Rectal smooth muscle tissue (tissue), 1 donor: ENCODE data around the gene CFAP20DC.
"Not testable (repeated sequence)": the region's sequence is repeated elsewhere in the genome, so short reads cannot be mapped to it uniquely, and the experiment has no call there.

Experiments
- H3K27ac ChIP-seq: one replicate; pipeline ENCODE4 v1.7.0; 2013; ENCODE audit warnings: low read depth, low read length, inconsistent platforms
- H3K27me3 ChIP-seq: one replicate; pipeline ENCODE4 v1.7.0; 2013; ENCODE audit warnings: low read length; ENCODE audit not compliant: control insufficient read depth, insufficient read depth
- H3K36me3 ChIP-seq: one replicate; pipeline ENCODE4 v1.7.0; 2013; ENCODE audit warnings: low read length; ENCODE audit not compliant: control insufficient read depth, insufficient read depth
- H3K4me1 ChIP-seq: one replicate; pipeline ENCODE4 v1.7.0; 2013; ENCODE audit warnings: low read length; ENCODE audit not compliant: control insufficient read depth, insufficient read depth
- H3K4me3 ChIP-seq: one replicate; pipeline ENCODE4 v1.7.0; 2013; ENCODE audit warnings: low read length
- H3K9ac ChIP-seq: one replicate; pipeline ENCODE4 v1.7.0; 2013; ENCODE audit warnings: low read length

Gene CFAP20DC

GRCh38 chr3:58742239-58742638, 307.6 kb downstream of the CFAP20DC start:
- H3K4me1 ChIP-seq = no peaks in the 10 kb centered on the region
- no peak overlapping the region for H3K4me3 ChIP-seq
- no peaks in the 10 kb centered on the region for H3K36me3 ChIP-seq
- no peaks in the 10 kb centered on the region for H3K27me3 ChIP-seq
- H3K27ac ChIP-seq = no peak overlapping the region
- no peak overlapping the region for H3K9ac ChIP-seq

- Histone ChIP-seq H3K27me3 (no peaks in the 10 kb centered on the region), H3K4me1 (no peaks in the 10 kb centered on the region), H3K36me3 (no peaks in the 10 kb centered on the region), H3K4me3 (no peak overlapping the region), H3K9ac (no peak overlapping the region), H3K27ac (no peak overlapping the region)
These were observed 312.2 kb downstream of the CFAP20DC start for GRCh38 chr3:58737644-58738043.

GRCh38 chr3:58731673-58732072, 318.2 kb downstream of the CFAP20DC start:
- no peak overlapping the region for H3K9ac ChIP-seq
- no peaks in the 10 kb centered on the region for H3K36me3 ChIP-seq
- no peaks in the 10 kb centered on the region for H3K4me1 ChIP-seq
- no peaks in the 10 kb centered on the region for H3K27me3 ChIP-seq
- H3K4me3 ChIP-seq = no peak overlapping the region
- no peak overlapping the region for H3K27ac ChIP-seq

GRCh38 chr3:58728723-58729122, 321.1 kb downstream of the CFAP20DC start:
- no peak overlapping the region for H3K9ac ChIP-seq
- H3K27me3 ChIP-seq = no peaks in the 10 kb centered on the region
- no peak overlapping the region for H3K27ac ChIP-seq
- H3K36me3 ChIP-seq = no peaks in the 10 kb centered on the region
- no peak overlapping the region for H3K4me3 ChIP-seq
- H3K4me1 ChIP-seq = no peaks in the 10 kb centered on the region

- Histone ChIP-seq H3K27ac (no peak overlapping the region), H3K4me1 (no peaks in the 10 kb centered on the region), H3K4me3 (no peak overlapping the region), H3K27me3 (no peaks in the 10 kb centered on the region), H3K36me3 (no peaks in the 10 kb centered on the region), H3K9ac (no peak overlapping the region)
These were observed 324.4 kb downstream of the CFAP20DC start for GRCh38 chr3:58725326-58725853.

- Histone ChIP-seq H3K4me3 (no peak overlapping the region), H3K27me3 (no peaks in the 10 kb centered on the region), H3K27ac (no peak overlapping the region), H3K9ac (no peak overlapping the region), H3K4me1 (no peaks in the 10 kb centered on the region), H3K36me3 (no peaks in the 10 kb centered on the region)
These were observed 325.5 kb downstream of the CFAP20DC start for GRCh38 chr3:58724336-58724735.

- H3K27me3 ChIP-seq = no peaks in the 10 kb centered on the region
- H3K36me3 ChIP-seq = no peaks in the 10 kb centered on the region
- H3K4me1 ChIP-seq = no peaks in the 10 kb centered on the region
- no peak overlapping the region for H3K9ac ChIP-seq
- H3K4me3 ChIP-seq = no peak overlapping the region
- H3K27ac ChIP-seq = no peak overlapping the region
These were observed 326.7 kb downstream of the CFAP20DC start for GRCh38 chr3:58723173-58723572.

- H3K4me1 ChIP-seq = no peaks in the 10 kb centered on the region
- no peak overlapping the region for H3K4me3 ChIP-seq
- H3K9ac ChIP-seq = no peak overlapping the region
- H3K36me3 ChIP-seq = no peaks in the 10 kb centered on the region
- no peak overlapping the region for H3K27ac ChIP-seq
- H3K27me3 ChIP-seq = no peaks in the 10 kb centered on the region
These were observed 327.3 kb downstream of the CFAP20DC start for GRCh38 chr3:58722561-58722960.

GRCh38 chr3:58720526-58720925, 329.3 kb downstream of the CFAP20DC start:
- no peaks in the 10 kb centered on the region for H3K27me3 ChIP-seq
- H3K4me3 ChIP-seq = no peak overlapping the region
- H3K27ac ChIP-seq = no peak overlapping the region
- H3K9ac ChIP-seq = no peak overlapping the region
- no peaks in the 10 kb centered on the region for H3K4me1 ChIP-seq
- no peaks in the 10 kb centered on the region for H3K36me3 ChIP-seq

GRCh38 chr3:58719684-58720083, 330.1 kb downstream of the CFAP20DC start:
- Histone ChIP-seq H3K4me3 (no peak overlapping the region), H3K9ac (no peak overlapping the region), H3K27ac (no peak overlapping the region), H3K27me3 (no peaks in the 10 kb centered on the region), H3K4me1 (no peaks in the 10 kb centered on the region), H3K36me3 (no peaks in the 10 kb centered on the region)

- H3K4me1 ChIP-seq = no peaks in the 10 kb centered on the region
- no peaks in the 10 kb centered on the region for H3K27me3 ChIP-seq
- no peak overlapping the region for H3K9ac ChIP-seq
- no peaks in the 10 kb centered on the region for H3K36me3 ChIP-seq
- H3K4me3 ChIP-seq = no peak overlapping the region
- H3K27ac ChIP-seq = no peak overlapping the region
These were observed 336.0 kb downstream of the CFAP20DC start for GRCh38 chr3:58713715-58714401.

- H3K4me1 ChIP-seq = no peaks in the 10 kb centered on the region
- no peak overlapping the region for H3K27ac ChIP-seq
- no peaks in the 10 kb centered on the region for H3K27me3 ChIP-seq
- no peaks in the 10 kb centered on the region for H3K36me3 ChIP-seq
- H3K9ac ChIP-seq = no peak overlapping the region
- no peak overlapping the region for H3K4me3 ChIP-seq
These were observed 338.0 kb downstream of the CFAP20DC start for GRCh38 chr3:58711871-58712270.

- H3K4me3 ChIP-seq, H3K27me3 ChIP-seq, H3K9ac ChIP-seq, H3K36me3 ChIP-seq, H3K4me1 ChIP-seq, H3K27ac ChIP-seq: not testable (repeated sequence)
These were observed 340.8 kb downstream of the CFAP20DC start for GRCh38 chr3:58708983-58709382.
